ENCODE data around the gene IVD.
"Not testable (repeated sequence)": the region's sequence is repeated elsewhere in the genome, so short reads cannot be mapped to it uniquely, and the experiment has no call there.

The IVD gene

GRCh38 chr15:40440743-40441564 is 35.4 kb downstream of the IVD start, which contains the start of gene BAHD1:
TSS of gene BAHD1 (plus strand) at chr15:40440953. CDS start at chr15:40458465, 17,512 bp downstream.
- DNase-seq, result peak; percentile 76

GRCh38 chr15:40441565-40442531 is 36.3 kb downstream of the IVD start:
- no peak for DNase-seq

- DNase-seq, result no peak
These were observed 37.7 kb downstream of the IVD start for GRCh38 chr15:40443255-40443654.

DNA sequence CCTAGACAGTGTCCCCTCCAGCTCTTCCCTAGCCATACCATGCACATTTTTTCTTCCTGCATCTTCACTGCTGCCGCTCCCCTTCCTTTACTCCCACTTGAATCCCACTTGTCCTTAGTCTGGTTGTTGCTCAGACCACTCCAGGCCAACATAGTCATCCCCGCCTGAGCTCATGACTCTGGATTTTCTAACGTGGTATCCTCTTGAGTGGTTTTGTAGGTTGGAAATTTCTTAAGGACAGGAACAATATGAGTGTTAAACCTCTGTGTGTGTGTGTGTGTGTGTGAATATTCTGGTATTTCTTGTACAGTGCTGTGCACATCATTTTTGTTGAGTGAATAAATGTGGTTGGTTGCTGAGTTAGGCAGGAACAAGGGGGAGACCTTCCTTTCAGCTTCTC is 38.3 kb downstream of the IVD start:
- no peak for DNase-seq

GRCh38 chr15:40444736-40445135 is 39.1 kb downstream of the IVD start:
- DNase-seq, result no peak

GRCh38 chr15:40445421-40445922 is 39.9 kb downstream of the IVD start:
- no peak for DNase-seq

- DNase-seq, result no peak
These were observed 40.5 kb downstream of the IVD start for GRCh38 chr15:40446144-40446543.

DNA sequence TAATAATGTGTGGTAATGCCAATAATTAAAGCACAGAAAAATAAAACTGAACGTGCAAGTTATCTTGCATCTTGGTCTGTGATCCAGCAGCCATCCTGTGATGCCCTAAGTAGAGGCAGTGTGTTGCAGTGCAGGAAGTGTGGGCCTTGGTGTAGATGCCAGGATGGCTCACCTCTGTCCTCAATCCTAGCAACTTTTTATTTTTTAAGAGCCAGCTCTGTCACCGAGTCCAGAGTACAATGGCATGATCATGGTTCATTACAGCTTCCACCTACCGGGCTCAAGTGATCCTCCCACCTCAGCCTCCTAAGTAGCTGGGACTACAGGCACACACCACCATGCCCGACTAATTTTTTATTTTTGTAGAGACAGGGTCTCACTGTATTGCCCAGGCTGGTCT is 42.8 kb downstream of the IVD start:
- no peak for DNase-seq

GRCh38 chr15:40449275-40449674 is 43.7 kb downstream of the IVD start:
- DNase-seq, result no peak

GRCh38 chr15:40450047-40450446 is 44.5 kb downstream of the IVD start:
- DNase-seq, result no peak

GRCh38 chr15:40451527-40452158 is 46.0 kb downstream of the IVD start:
- no peak for DNase-seq

GRCh38 chr15:40452296-40453090 is 46.9 kb downstream of the IVD start:
- DNase-seq, result no peak

GRCh38 chr15:40453941-40454340 is 48.3 kb downstream of the IVD start:
- DNase-seq, result not testable (repeated sequence)

GRCh38 chr15:40454904-40455391 is 49.4 kb downstream of the IVD start:
- no peak for DNase-seq

GRCh38 chr15:40456299-40456712 is 50.7 kb downstream of the IVD start:
- DNase-seq, result no peak

DNA sequence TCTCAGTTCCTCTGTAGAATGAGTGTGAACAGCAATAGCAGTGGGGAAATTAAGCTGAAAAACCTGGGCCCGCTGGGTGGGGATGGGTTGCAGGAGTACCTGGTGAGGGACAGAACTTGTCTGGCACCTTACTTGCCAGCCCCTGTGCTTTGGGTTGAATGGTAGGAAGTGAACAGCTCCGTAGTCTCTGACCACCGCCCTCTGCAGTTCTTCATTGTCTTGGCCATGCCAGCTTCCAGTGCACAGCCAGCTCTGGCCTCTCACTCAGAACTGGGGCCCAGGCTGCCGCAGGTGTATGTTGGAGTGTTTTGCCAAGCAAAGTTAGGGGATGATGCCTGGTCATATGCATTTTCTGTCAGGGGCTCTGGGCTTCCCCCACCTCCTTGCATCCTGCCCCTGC is 51.1 kb downstream of the IVD start:
- DNase-seq, result no peak

DNA sequence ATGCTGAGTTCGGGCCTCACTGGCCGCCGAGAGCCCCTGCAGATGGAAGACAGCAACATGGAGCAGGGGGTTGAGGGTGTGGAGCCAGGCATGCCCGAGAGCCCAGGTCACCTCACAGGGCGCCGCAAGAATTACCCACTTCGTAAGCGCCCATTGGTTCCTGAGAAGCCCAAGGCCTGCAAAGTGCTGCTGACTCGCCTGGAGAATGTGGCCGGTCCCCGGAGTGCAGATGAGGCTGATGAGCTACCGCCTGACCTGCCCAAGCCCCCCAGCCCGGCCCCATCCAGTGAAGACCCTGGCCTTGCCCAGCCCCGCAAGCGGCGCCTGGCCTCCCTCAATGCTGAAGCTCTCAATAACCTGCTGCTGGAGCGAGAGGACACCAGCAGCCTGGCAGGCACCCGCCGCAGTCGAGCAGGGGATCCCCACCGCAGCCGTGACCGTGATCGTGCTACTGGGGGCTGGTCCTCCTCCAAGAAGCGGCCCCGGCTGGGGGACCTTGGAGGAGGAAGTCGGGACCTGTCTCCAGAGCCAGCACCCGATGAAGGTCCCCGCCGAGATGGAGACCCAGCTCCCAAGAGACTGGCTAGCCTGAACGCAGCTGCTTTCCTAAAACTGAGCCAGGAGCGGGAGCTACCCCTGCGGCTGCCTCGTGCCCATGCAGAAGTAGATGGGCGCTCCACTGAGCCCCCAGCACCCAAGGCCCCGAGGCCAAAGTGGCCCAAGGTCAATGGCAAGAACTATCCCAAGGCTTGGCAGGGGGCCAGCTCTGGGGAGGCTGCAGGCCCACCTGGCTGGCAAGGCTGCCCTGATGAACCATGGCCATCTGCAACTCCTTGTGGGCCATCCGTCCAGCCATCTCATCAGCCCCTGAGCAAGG is 53.1 kb downstream of the IVD start:
- no peak for DNase-seq

DNA sequence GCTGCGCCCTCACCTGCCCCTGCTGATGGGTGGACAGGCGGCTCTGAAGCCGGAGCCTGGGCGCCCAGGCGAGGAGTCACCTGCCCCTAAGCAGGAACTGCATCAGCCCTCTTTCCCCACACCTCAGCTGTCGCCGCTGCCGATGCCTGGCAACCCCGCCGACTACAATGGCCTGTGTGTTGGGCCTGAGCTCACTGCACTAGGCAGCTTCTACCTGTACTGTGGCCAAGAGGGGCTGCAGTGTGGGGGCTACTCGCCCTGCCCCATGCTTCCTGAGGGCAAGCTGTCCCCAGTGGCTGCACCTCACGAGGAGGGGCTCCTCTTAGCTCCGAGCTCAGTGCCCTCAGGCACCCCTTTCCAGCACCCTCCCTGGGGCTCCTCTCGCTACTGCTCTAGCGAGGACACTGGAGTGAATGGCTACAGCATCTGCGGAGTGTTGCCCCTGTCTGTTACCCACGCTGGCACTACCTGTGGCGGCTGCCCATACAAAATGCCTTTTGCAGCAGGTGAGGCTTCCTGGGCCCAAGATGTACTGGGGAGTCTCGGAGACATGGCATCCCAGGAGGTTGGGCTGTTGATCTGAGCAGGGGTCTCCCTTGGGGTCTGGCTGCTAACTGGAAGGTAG is 53.9 kb downstream of the IVD start:
- DNase-seq, result no peak

GRCh38 chr15:40460404-40460803 is 54.8 kb downstream of the IVD start:
- no peak for DNase-seq

DNA sequence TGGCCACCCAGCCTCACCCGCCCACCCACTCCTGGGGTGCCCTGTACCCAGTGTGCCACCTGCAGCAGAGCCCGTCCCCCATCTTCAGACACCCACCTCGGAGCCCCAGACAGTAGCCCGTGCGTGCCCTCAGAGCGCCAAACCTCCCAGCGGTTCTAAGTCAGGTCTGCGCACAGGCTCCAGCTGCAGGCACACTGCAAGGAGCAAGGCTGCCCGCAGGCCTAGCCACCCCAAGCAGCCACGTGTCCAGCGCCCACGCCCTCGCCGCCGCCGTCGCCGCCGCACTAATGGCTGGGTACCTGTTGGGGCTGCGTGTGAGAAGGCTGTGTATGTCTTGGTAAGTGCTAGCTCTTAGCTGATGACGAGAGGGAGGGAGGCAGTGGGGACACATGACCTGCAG is 56.4 kb downstream of the IVD start:
- DNase-seq, result no peak
